DMS79 (cell line): ENCODE data around the gene ALG11.

ENCODE experiments used
- DNase-seq: peaks from one replicate; lab custom pipeline; 2025; lab: John Stamatoyannopoulos, UW

ALG11 gene

DNA sequence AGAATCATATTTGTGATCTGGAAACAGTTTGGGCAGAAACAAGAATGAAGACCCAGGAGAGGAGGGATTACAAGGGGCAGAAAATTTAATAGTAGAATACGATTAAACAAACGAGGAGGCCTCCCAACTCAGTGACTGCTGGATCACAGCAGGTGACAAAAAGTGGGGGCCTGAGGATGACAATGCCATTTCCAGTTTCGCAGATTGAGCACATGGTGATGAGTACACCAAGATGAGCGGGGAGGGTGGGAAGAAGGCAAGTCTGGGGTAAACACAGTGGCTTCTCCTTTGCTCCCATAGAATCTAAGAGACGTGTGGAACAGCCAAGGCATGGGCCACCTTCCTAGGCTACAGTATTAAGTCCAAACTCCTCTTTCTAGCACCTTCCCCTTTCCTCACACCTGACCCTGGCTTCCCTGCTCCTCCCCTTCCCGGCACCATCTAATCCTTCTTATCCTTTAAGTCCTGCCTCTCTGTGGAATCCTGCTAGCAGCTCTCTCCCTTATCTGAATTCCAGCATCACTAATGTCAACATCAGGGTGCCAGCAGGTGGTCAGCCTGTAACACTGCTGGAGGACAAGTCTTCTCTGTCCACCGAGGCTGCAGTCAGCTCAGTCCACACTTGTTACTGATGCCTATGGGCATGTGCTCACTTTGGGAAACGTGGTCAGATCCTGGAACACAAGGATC lies 14.4 kb upstream of the ALG11 start:
- no peak for DNase-seq

DNA sequence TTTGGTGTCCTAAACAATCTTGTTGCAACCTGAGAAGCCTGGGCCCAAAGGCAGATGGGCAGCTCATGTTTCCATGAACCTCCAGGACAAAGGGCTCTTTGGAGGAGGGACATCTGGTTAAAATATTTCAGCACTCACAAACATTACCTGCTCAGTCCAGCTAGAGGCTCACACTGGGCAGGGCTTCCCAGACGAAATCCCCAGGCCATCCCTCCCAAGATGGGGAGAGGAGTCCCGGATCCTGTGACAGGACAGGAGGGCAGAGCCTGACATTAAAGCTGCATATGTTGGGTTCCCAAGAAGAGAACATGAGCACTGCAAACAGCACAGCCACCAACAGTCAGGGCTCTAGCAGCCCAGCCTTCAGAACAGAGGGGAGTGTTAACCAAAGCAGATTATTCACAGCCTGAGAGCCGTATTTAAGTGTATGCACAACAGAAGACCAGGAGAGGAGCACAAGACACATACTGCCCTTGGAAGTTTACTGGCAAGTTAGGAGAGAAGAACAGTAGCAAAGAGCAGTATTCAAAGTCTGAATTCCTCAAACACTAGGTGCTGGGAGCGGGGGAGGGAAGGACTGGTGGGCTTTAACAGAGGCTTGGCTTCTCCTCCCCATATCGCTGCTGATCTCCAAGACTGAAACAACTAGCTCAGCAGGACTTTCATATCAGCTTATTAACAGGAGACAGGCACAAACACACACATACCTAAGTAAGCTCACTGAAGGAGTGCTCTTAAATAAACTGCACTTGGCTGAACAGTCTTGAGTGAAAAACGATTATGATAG lies 13.3 kb upstream of the ALG11 start:
- no peak for DNase-seq

DNA sequence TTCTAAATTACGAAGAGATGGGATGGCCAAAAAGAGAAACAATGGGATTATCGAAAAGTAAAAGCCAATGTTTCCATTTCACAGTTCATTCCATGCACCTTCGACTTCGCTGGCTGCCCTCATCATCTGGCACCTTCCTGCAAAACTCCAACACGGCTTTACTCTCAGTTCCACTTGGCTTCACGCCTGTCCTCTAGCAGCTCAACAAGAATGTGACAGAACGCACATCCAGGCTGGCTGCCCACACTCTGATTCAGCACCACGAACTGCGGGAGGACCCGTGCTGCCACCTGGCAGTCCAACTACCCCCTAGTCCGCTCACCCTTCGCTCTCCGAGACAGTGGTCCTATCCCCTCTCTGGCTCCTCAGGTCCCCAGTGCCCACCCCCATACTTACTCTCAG lies 12.7 kb upstream of the ALG11 start:
- no peak for DNase-seq

DNA sequence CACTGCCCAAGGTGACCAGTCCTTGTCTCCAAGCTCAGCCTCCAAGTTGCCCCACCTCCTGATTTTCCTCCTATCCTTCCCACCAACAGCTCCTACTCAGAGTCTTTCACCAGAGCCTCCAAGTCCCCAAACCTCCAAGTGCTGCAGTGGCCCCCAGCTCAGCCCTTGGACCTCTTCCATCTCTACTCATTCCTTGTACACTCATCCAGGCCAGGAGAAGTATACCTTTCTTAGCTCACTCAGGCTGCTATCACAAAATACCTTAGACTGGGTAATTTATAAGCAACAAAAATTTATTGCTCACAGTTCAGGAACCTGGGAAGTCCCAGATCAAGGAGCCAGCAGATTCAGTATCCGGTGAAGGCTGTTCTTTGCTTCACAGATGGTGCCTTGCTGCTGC lies 12.3 kb upstream of the ALG11 start:
- DNase-seq = no peak

DNA sequence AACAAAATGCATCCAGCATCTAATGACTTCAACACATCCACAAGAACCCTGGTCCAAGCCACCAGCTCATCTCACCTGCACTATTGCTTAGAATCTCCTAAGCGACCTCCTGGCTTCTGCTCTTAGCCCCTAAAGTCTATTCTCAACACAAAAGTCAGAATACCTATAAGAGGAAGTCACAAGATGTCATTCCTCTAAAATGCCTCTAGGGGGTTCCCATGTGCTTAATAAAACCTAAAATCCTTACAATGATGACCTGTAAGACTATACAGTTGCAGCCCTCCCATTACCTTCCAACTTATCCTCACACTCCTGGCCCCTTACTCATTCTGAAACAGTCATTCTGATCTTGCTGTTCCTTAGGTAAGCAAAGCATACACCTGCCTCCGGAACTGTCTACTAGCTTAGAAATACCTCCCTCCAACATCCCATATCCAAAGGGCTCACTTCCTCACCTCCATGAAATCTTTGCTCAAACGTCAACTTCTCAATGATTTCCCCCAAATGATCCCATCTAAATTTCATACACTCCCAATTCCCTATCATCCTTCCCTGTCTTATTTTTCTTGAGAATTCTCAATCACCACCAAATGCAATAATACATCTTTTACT lies 11.0 kb upstream of the ALG11 start:
- DNase-seq = peak; percentile 3

DNA sequence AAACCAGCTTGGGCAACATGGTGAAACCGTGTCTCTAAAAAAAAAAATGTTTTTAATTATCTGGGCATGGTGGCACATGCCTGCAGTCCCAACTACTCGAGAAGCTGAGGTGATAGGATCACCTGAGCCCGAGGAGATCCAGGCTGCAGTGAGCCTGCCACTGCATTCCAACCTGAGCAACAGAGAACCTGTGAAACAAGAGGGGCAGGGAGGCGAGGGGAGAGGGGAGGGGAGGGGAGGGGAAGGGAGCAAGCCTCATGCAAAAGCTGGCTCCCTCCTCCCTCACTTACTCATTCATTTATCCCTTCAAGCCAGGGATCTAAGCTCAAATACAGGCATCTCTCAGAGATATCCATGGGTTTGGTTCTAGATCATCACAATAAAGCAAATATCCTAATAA lies 9.8 kb upstream of the ALG11 start:
- DNase-seq = no peak

DNA sequence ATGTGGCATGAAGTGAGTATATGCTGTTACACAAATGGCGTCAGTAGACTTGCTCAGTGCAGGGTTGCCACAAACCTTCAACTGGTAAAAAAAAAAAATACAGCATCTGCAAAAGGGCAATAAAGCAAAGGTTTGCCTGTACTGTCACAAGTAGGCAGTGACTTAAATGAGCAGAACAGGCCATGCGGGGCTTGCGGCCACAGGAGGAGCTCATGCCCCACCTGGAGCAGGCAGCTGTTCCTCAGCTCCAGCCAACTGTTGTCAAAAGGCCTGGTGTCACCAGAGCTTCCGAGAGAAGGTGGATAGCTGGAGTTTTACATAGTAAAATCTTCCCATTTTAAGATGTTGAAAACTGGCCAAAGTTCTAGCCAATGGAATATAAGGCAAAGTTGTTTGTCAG lies 8.7 kb upstream of the ALG11 start:
- DNase-seq = no peak

DNA sequence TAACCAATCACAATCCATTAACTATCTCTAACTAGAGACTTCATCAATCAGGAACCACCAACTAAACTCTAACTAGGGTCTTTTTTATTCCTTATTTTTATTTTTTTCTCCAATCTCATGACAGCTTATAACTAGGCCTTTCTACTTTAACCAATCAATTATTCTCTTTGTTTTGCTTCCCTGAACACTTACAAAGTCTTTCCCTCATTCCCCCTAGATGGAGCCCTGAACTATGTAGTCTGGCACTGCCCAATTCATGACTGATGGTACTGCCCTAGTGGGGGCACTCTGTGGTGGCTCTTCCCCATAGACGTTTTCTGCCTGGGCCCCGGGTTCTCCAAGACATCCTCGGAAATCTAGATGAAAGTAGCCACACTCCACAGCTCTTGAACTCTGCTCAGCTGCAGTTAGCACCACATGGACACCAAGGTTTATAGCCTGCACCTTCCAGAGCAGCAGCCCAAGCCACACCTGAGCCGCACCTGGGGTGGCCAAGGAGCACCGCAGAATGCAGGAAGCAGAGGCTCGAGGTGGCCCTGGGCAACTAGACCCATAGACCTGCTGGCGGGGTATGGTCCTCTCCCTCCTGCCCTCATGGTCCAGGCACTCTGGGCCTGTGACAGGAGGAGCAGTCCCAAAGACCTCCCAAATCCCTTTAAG lies 7.6 kb upstream of the ALG11 start:
- no peak for DNase-seq

DNA sequence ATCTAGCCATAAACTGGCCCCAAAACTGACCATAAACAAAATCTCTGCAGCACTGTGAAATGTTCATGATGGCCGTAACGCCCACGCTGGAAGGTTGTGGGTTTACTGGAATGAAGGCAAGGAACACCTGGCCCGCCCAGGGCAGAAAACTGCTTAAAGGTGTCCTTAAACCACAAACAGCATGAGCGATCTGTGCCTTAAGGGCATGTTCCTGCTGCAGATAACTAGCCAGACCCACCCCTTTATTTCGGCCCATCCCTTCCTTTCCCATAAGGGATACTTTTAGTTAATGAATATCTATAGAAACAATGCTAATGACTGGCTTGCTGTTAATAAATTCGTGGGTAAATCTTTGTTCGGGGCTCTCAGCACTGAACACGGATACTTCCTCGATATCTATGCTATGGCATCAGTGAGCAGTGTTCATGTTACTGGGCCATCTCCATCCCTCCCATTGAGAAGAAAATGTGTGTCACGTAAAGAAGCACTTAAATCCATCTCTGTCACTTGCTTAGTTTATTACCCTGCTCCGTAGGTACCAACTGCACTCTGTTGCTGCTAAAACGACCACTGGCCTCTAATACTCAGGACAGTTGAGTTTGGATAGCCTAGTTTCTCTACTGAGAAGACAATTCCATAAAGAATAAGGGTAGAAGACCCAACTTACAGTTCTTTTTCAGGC lies 6.2 kb upstream of the ALG11 start:
- DNase-seq = no peak

DNA sequence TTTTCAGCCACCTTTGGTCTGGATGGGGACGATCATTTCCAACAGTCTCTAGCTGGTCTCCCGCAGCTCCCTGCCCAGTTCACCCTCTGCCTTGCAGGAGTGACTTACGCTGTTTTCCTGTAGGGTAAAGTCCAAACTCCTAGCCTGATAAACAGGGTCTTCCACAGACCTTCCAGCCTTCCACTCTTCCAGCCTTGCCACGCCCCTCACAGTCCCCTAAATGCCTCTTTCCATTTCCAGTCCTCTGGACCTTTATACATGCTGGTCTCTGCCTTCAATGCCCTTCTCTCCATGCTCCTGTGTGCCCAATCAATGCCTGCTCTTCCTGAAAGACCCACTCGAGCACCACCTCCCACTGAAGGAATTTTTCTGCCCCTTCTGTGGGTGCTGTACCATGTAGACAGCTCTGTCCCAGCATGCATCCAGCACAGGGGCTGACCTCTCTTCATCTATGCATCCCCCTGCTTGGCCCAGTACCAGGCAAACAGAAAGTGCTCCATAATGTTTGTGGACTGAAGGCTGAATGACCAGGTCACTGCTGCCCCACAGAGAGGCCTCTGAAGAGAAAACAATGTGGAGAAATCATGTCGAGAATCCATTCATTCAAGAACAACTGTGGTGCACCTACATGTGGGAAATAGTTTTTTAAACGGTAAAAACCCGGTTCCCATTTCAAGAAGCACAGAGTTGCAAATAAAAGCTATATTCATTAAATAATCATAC lies 5.5 kb upstream of the ALG11 start:
- DNase-seq = no peak

DNA sequence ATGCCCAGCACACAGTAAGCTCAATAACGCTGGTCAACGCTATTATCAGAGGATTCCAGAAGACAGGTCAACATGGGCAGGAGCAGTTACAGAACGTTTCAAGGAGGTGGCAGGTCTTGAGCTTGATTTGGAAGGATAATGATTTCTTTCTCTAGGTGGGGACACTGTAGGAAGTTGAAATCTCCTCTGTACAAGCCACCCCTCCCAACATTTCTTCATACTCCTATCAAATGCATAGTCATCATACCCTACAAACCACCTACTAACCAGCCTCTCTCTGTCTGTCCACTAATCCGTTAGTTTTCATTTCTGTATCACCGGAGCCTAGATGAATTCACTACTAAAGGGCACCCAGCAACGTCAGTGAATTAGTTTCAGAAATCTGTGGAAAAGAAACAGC lies 2.3 kb upstream of the ALG11 start:
- DNase-seq = no peak

DNA sequence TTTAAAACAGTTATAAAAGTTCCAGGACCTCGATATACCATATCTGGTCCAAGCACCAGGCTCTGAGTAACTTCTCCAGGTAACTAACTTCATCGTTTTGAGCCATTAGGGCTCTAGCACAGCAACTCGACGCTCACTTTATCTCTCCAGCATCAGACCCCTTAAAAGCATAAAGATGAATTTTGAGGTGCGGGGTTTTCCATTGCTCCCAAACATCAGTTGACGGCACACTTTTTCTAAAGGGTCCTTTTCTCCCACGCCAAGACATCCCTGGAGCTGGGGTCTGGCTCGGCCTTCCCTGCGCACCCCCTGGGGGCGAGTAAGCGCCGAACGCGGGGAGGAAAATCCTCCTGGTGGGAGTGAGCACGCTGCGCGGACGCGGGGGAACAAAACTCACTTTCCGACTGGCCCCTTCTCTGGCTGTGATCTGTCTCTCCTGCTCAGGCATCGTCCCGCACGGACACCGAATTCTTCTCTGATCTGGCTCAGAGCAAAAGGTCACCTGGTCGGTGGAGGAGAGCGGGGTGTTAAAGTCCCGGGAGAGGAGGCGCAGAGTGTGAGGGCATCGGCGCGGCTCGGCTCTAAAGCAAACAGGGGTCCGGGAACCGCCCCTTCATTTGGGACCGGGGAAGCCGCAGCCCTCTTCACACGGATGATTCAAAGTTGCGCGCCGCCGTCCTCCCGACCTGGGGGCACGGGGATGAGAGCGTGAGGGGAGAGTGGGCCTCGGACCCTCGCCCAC lies 1.1 kb upstream of the ALG11 start, which contains the start of gene ATP7B:
Gene ATP7B, minus strand, starts transcription at position 561 of the 742 bp plus-strand sequence. Its CDS starts 113 bp downstream, at position 448.
- DNase-seq = no peak

DNA sequence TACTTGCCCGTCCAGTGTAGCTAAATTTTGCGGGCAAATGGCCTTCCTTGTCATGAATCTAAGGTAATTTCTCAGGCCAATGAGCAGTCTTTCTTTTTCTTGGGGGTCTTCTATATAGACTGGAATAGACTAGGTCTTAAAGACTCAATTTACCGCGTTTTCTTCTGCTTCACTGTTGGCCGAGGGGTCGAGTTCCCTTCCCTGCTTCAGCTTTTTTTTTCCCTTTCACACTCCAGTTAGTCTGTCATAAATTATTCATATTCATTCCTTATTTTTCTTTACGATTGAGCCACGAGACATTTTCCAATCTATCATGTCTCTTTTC lies 276 bp downstream of the ALG11 start:
- peak; percentile 27 for DNase-seq

DNA sequence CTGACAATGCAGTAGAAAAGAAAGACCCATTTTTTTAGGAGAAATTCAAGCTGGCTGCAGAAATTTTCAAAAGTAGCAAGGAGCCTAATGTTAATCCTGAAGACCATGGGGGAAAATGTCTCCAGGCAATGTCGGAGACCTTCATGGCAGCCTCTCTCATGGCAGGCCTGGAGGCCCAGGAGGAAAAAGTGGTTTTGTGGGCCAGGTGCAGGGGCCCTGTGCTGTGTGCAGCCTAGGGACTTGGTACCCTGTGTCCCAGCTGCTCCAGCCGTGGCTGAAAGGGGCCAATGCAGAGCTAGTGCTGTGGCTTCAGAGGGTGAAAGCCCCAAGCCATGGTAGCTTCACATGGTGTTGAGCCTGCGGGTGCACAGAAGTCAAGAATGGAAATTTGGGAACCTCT lies 4.1 kb downstream of the ALG11 start:
- no peak for DNase-seq

DNA sequence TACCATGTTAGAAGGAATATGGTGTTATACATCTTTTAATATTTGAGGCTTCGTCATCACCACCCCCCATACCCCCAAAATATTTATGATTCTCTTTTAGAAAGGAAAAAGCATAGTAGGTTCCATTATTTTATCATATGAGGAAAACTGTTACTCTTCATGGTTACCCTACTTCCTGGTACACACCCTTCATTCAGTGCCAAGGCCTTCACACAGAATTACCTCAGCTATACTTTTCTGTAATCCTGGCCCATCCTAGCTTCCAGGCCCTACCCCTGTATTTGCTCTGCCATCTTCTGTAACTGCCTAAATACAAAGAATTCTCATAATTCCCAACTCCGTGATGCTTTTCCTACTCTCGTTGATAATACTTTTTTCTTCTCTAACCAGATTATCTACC lies 8.0 kb downstream of the ALG11 start:
- no peak for DNase-seq

DNA sequence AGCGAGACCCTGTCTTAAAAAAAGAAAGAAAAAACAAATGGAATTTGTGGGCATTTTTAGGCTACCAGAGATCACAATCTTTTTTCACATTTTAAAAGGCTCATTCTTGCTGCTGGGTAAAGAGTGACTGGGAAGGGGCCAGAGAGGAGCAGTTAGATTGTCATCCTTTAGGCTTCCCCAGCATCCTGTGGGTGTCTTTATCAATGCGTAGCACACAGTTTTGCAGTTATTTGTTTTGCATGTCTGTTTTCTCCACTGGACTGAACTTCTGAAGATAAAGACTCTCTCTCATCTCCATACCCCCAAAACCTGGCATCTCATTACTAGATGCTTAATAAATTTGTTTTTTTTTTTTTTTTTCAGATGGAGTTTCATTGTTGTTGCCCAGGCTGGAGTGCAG lies 10.2 kb downstream of the ALG11 start:
- no peak for DNase-seq

DNA sequence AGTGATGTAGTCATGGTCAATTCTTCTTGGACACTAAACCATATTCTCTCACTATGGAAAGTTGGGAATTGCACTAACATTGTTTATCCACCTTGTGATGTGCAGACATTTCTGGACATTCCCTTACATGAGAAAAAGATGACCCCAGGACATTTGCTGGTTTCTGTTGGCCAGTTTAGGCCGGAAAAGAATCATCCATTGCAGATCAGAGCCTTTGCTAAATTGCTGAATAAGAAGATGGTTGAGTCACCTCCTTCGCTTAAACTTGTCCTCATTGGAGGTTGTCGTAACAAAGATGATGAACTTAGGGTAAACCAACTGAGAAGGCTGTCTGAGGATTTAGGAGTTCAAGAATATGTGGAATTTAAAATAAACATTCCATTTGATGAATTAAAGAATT lies 12.3 kb downstream of the ALG11 start, which contains the start of gene UTP14C:
Gene UTP14C, plus strand, starts transcription at position 211 of the 400 bp plus-strand sequence. CDS start 4,114 bp downstream, outside the sequence.
- DNase-seq = no peak

DNA sequence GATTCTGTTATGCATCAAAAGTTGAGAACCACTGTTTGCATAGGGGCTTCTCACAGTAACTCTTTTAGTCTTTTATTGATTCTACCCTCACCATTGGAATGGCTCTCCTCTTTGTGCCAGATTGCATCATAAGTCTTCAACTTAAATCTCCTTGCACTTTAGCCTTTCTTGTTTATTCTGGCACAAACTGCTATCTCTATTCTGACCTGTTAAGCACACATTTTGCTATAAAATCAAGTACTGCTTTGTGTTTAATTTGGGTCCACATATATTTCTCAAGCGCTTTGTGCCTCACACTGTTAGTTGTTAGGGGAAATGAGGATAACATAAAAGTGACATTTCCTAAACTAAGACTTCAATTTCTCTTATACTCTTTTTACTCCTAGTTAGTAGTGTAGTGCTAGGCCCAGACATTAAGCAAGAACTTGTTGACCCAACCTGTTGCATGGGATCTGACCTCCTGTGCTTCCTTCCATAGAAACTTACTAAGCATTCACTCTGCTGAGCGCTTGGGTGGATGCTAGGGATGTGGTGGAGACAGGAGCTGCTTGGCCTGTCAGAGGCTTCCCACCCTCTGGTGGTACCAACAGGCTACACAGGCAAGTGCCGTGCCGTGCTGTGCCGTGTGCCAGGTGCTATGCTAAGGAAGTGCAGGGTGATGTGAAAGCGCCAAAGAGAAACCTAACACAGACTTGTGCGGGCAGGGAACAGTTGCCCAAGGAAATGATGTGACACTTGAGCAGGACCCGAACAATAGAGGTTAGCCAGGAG lies 13.5 kb downstream of the ALG11 start:
- no peak for DNase-seq

DNA sequence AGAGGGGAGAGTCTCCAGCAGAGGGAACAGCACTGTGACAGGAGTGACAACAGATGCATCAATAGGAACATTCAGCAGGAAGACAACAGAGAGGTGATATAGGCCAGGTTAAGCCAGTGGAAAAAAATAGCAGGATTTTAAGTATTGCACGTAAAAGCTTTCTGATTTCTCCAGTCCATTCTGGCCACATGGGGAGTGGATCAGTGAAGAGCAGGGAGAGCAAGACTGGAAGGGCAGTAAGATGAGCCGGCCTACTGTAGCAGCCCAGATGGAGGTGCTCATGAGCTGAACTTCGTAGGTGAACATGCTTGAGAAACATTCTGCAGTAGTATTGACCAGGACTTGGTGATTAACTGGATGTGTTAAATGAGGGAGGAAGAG lies 14.0 kb downstream of the ALG11 start:
- DNase-seq = no peak

DNA sequence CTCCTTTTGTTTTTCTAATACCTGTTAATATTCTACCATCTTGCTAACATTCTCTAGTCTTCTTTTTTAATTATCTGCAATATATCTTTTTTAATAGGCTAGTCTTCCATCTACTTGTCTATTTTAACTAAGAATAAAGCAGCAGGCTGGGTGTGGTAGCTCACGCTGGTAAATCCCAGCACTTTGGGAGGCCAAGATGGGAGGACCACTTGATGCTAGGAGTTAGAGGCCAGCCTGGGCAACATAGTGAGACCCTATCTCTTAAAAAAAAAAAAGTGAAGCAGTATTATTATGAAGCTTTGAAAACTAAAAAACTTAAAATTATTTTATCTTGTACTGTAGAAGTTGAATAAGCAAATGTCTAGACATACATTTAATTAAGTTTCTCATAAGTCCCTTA lies 15.6 kb downstream of the ALG11 start:
- no peak for DNase-seq
